MCF 10A (cell line): Measurements from ENCODE around the gene MYL4. TPM values are rescaled to one million over a fixed set of nuclear protein-coding genes. Genes with fewer than 3 reads are reported as not detected.
A peak's percentile ranks its signal among the peaks of the same experiment; 100 is the strongest.
"Not testable (repeated sequence)": the region's sequence is repeated elsewhere in the genome, so short reads cannot be mapped to it uniquely, and the experiment has no call there.

Source experiments
- BruUV-seq: library from RNA; stranded (reverse); fragments of 400-500 nt; replicated peaks from 2 replicates; lab custom pipeline; 2021; lab: Mats Ljungman, UMichigan
- CTCF ChIA-PET: fragments of 300-600 bp; sonication (Branson Sonifier 250); formaldehyde crosslinking; extraction: SDS; loops from one replicate; lab custom pipeline; 2021; ENCODE audit warnings: antibody characterized with exemption, inconsistent platforms; lab: Yijun Ruan, JAX
- POLR2A ChIA-PET: fragments of 300-600, 350-650 bp; sonication (Branson Sonifier 250); formaldehyde crosslinking; extraction: SDS; loops from one replicate; lab custom pipeline; 2020; ENCODE audit warnings: antibody characterized with exemption, inconsistent platforms; lab: Yijun Ruan, JAX
- DNase-seq: peaks from one replicate; pipeline ENCODE4 v3.0.0-alpha.2; 2018; ENCODE audit not compliant: unreplicated experiment
- H3K27ac Mint-ChIP-seq: one replicate; pipeline ENCODE4 v1.8.0; 2022; ENCODE audit warnings: mild to moderate bottlenecking, low read depth, mixed read lengths; ENCODE audit not compliant: unreplicated experiment
- H3K27me3 Mint-ChIP-seq: one replicate; pipeline ENCODE4 v1.8.0; 2022; ENCODE audit warnings: mixed read lengths; ENCODE audit not compliant: insufficient read depth, unreplicated experiment
- H3K36me3 Mint-ChIP-seq: one replicate; pipeline ENCODE4 v1.8.0; 2022; ENCODE audit warnings: mild to moderate bottlenecking, moderate library complexity, mixed read lengths; ENCODE audit not compliant: insufficient read depth, unreplicated experiment
- H3K4me1 Mint-ChIP-seq: one replicate; pipeline ENCODE4 v1.8.0; 2022; ENCODE audit warnings: mixed read lengths; ENCODE audit not compliant: insufficient read depth, unreplicated experiment
- H3K4me3 Mint-ChIP-seq: one replicate; pipeline ENCODE4 v1.8.0; 2022; ENCODE audit warnings: mild to moderate bottlenecking, moderate library complexity, mixed read lengths; ENCODE audit not compliant: unreplicated experiment
- H3K9me3 Mint-ChIP-seq: one replicate; pipeline ENCODE4 v1.8.0; 2022; ENCODE audit warnings: mixed read lengths; ENCODE audit not compliant: unreplicated experiment
- intact Hi-C: fragments of 100-400 bp; cut with micrococcal nuclease; formaldehyde crosslinking; loops from 2 replicates; pipeline ENCODE4 v1.14.1; 2022
- total RNA-seq: library from RNA; stranded (reverse); gene quantifications from 2 replicates; pipeline ENCODE4 v1.2.3, GENCODE V29; 2022
- TF ChIP-seq, protein P1 (sequence below): fragments of 200-600 bp; IDR thresholded peaks from one replicate; pipeline ENCODE4 v1.8.0; 2022; ENCODE audit warnings: antibody characterized with exemption, mild to moderate bottlenecking; ENCODE audit not compliant: unreplicated experiment

Gene MYL4
- total RNA-seq, 1 experiment from 2014 or later = not detected

DNA sequence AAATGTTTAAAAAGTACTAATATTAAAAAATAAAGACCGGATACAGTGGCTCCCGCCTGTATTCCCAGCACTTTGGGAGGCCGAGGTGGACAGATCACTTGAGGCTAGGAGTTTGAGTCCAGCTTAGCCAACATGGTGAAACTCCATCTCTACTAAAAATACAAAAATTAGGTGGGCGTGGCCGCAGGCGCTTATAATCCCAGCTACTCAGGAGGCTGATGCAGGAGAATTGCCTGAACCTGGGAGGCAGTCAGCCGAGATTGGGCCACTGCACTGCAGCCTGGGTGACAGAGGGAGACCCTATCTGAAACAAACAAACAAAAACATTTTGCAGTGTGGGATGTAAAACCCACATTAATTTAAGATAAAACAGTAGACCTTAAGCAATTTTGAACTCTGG lies 31.9 kb upstream of the MYL4 start:
- ChIA-PET CTCF (no interaction called here), POLR2A (no interaction called here)
- peaks cover 25% of the 10 kb centered on the region for H3K4me1 Mint-ChIP-seq
- H3K9me3 Mint-ChIP-seq = no peaks in the 10 kb centered on the region
- BruUV-seq = no TSS peak
- peaks cover 67% of the 10 kb centered on the region for H3K36me3 Mint-ChIP-seq
- H3K4me3 Mint-ChIP-seq = no peak overlapping the region
- no peaks in the 10 kb centered on the region for H3K27me3 Mint-ChIP-seq
- H3K27ac Mint-ChIP-seq = peak overlapping the region; percentile 19
- intact Hi-C loops = no loop called here
- TF ChIP-seq, protein P1, sequence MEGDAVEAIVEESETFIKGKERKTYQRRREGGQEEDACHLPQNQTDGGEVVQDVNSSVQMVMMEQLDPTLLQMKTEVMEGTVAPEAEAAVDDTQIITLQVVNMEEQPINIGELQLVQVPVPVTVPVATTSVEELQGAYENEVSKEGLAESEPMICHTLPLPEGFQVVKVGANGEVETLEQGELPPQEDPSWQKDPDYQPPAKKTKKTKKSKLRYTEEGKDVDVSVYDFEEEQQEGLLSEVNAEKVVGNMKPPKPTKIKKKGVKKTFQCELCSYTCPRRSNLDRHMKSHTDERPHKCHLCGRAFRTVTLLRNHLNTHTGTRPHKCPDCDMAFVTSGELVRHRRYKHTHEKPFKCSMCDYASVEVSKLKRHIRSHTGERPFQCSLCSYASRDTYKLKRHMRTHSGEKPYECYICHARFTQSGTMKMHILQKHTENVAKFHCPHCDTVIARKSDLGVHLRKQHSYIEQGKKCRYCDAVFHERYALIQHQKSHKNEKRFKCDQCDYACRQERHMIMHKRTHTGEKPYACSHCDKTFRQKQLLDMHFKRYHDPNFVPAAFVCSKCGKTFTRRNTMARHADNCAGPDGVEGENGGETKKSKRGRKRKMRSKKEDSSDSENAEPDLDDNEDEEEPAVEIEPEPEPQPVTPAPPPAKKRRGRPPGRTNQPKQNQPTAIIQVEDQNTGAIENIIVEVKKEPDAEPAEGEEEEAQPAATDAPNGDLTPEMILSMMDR = no peak
- no peak for DNase-seq

DNA sequence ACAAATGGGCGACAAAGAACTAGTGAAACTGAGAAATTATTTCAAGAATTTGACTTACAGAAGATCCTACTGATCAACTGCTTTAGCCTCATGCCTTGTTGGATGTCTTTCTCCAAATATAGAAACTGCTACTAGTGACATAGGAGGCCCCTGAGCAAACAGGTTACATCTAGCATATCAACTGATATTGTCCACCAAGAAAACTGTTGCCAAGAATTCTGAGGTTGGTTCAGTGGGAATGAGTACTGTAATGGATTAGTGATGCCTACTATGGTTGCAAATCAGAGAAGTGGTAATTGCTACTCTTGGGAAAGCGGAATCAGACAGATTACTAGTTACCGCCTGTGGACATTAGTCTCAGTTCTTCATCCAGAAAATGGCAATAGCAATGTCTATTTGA lies 30.0 kb upstream of the MYL4 start:
- no TSS peak for BruUV-seq

DNA sequence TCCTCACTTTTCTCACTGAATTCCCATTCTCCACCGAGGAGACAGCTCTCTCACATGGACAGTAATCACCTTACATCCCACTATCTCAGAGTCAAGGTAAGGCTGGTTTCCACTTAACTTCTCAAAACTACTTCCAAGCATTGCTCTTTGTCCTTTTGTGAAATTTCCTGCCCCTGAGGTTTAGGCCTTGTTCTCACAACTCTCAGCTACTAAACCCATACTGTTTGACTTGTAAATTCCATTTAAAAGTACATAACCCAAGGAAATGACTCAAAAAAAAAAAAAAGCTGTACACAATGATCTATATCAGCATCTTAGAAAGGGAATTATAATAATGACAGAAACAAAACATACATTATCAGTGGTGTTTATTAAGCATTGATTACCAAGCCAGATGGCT lies 28.8 kb upstream of the MYL4 start:
- TF ChIP-seq, protein P1 = no peak
- intact Hi-C loops = no loop called here
- Mint-ChIP-seq H3K9me3 (no peaks in the 10 kb centered on the region), H3K4me3 (no peak overlapping the region), H3K27ac (peak overlapping the region; percentile 47), H3K27me3 (no peaks in the 10 kb centered on the region), H3K36me3 (peaks cover 60% of the 10 kb centered on the region), H3K4me1 (peaks cover 39% of the 10 kb centered on the region)
- POLR2A ChIA-PET = interaction anchor here (0.6 kb wide), 1 partner anchor 54 kb away, joined by 3 read pairs; no protein-coding TSS in a partner anchor
- BruUV-seq = no TSS peak
- DNase-seq = no peak
- CTCF ChIA-PET = no interaction called here

More for the DNA sequence above, 30.0 kb upstream of the MYL4 start:
- Mint-ChIP-seq H3K4me3 (no peak overlapping the region), H3K9me3 (no peaks in the 10 kb centered on the region), H3K36me3 (peaks cover 72% of the 10 kb centered on the region), H3K27me3 (no peaks in the 10 kb centered on the region), H3K4me1 (peaks cover 32% of the 10 kb centered on the region), H3K27ac (no peak overlapping the region)
- ChIA-PET POLR2A (interaction anchor here (0.7 kb wide), 1 partner anchor 28 kb away, joined by 3 read pairs; no protein-coding TSS in a partner anchor), CTCF (no interaction called here)
- DNase-seq = no peak
- intact Hi-C loops = no loop called here
- TF ChIP-seq, protein P1 = no peak

DNA sequence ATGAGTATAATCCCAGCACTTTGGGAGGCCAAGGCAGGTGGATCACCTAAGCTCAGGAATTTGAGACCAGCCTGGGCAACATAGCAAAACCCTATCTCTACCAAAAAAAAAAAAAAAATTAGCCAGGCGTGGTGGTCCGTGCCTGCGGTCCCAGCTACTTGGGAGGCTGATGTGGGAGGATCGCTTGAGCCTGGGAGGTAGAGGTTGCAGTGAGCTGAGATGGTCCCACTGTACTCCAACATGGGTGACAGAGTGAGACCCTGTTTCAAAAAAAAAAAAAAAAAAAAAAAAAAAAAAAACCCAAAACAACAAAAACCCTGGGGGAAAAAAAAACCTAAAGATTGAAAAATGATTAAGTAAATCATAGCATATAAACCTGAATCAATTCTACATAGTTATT lies 28.2 kb upstream of the MYL4 start:
- H3K27ac Mint-ChIP-seq, POLR2A ChIA-PET, intact Hi-C loops, BruUV-seq, DNase-seq, CTCF ChIA-PET, H3K9me3 Mint-ChIP-seq, H3K27me3 Mint-ChIP-seq, H3K4me3 Mint-ChIP-seq: not testable (repeated sequence)
- H3K4me1 Mint-ChIP-seq = peaks cover 42% of the 10 kb centered on the region
- peaks cover 54% of the 10 kb centered on the region for H3K36me3 Mint-ChIP-seq
